Stimulated activated CD4-positive, alpha-beta T cell treated with anti-CD3 and anti-CD28 coated beads, Interleukin-12 subunit alpha, Interleukin-12 subunit beta, amount 100 ng/mL, for 4 hours (primary cell): ENCODE results near the gene C16orf92.

Experiments used
- DNase-seq: peaks from one replicate; pipeline ENCODE4 v3.0.0-alpha.2; 2020

The C16orf92 gene

GRCh38 chr16:30022887-30023286 lies at the start of gene C16orf92:
C16orf92 (plus strand) TSS chr16:30023198; CDS start chr16:30023341, 143 bp downstream.
- no peak for DNase-seq

- DNase-seq = peak; percentile 95
Measured at GRCh38 chr16:29973384-29974246, 49.4 kb upstream of the C16orf92 start, which contains the start of gene TAOK2. TAOK2 (plus strand) TSS chr16:29973868; CDS start chr16:29977773, 3,905 bp downstream.

- no peak for DNase-seq
Measured at GRCh38 chr16:29974291-29975133, 48.5 kb upstream of the C16orf92 start.

- DNase-seq = no peak
Measured at GRCh38 chr16:29975134-29975538, 47.9 kb upstream of the C16orf92 start.

- DNase-seq = no peak
Measured at GRCh38 chr16:29975811-29976511, 47.0 kb upstream of the C16orf92 start.

GRCh38 chr16:29977063-29977825 lies 45.8 kb upstream of the C16orf92 start:
- no peak for DNase-seq

GRCh38 chr16:29978081-29978480 lies 44.9 kb upstream of the C16orf92 start:
- no peak for DNase-seq

GRCh38 chr16:29978564-29979270 lies 44.3 kb upstream of the C16orf92 start:
- no peak for DNase-seq

GRCh38 chr16:29982560-29983419 lies 40.2 kb upstream of the C16orf92 start:
- DNase-seq = no peak

- no peak for DNase-seq
Measured at GRCh38 chr16:29983420-29984136, 39.4 kb upstream of the C16orf92 start.

- DNase-seq = no peak
Measured at GRCh38 chr16:29984137-29984763, 38.7 kb upstream of the C16orf92 start.

GRCh38 chr16:29984764-29985147 lies 38.2 kb upstream of the C16orf92 start:
- DNase-seq = no peak

GRCh38 chr16:29985271-29985811 lies 37.7 kb upstream of the C16orf92 start:
- DNase-seq = no peak

GRCh38 chr16:29986231-29986630 lies 36.8 kb upstream of the C16orf92 start:
- DNase-seq = no peak

- no peak for DNase-seq
Measured at GRCh38 chr16:29986931-29987330, 36.1 kb upstream of the C16orf92 start.

- no peak for DNase-seq
Measured at GRCh38 chr16:29987371-29988085, 35.5 kb upstream of the C16orf92 start.

- DNase-seq = no peak
Measured at GRCh38 chr16:29988346-29989075, 34.5 kb upstream of the C16orf92 start.
